Lung (tissue), 12 donors: ENCODE measurements around the gene PDE4B. TPM values are rescaled to one million over a fixed set of nuclear protein-coding genes. Genes with fewer than 3 reads are reported as not detected.

Experiments
- ATAC-seq: fragments of 200-7000 bp; cut with Tn5 transposase; one replicate; pipeline ENCODE4 v1.9.1; 2020; ENCODE audit warnings: moderate number of reproducible peaks; ENCODE audit not compliant: insufficient read depth, low FRiP score
- DNase-seq, 3 donors: peaks; one replicate each; pipeline ENCODE4 v3.0.0-alpha.2; 2013 to 2017
- H3K27ac ChIP-seq, 2 donors: one replicate each; pipeline ENCODE4 v1.5.1; 2013; ENCODE audit warnings: mild to moderate bottlenecking in 2 of 2, moderate library complexity in 2 of 2, control low read depth in 1 of 2, inconsistent platforms in 1 of 2, low read depth in 1 of 2, low read length in 1 of 2
- H3K27me3 ChIP-seq, 3 donors: one replicate each; pipeline ENCODE4 v1.5.1; 2013; ENCODE audit warnings: low read length in 2 of 3; ENCODE audit not compliant: control insufficient read depth in 3 of 3, insufficient read depth in 3 of 3
- H3K36me3 ChIP-seq, 4 donors: one replicate each; pipeline ENCODE4 v1.5.1; 2013; ENCODE audit warnings: low read length in 4 of 4, mild to moderate bottlenecking in 1 of 4, moderate library complexity in 1 of 4; ENCODE audit not compliant: control insufficient read depth in 4 of 4, insufficient read depth in 4 of 4
- H3K4me1 ChIP-seq, 5 donors: one replicate each; pipeline ENCODE4 v1.5.1; 2013; ENCODE audit warnings: low read length in 5 of 5, mild to moderate bottlenecking in 2 of 5, moderate library complexity in 1 of 5; ENCODE audit not compliant: control insufficient read depth in 5 of 5, insufficient read depth in 5 of 5
- H3K4me3 ChIP-seq: one replicate; pipeline ENCODE4 v1.5.1; 2013; ENCODE audit warnings: mild to moderate bottlenecking, control low read depth, moderate library complexity
- H3K9ac ChIP-seq, 2 donors: one replicate each; pipeline ENCODE4 v1.5.1; 2013; ENCODE audit warnings: low read length in 2 of 2, control low read depth in 1 of 2; ENCODE audit not compliant: insufficient read depth in 1 of 2
- H3K9me3 ChIP-seq, 4 donors: one replicate each; pipeline ENCODE4 v1.5.1; 2013; ENCODE audit warnings: low read length in 3 of 4, mild to moderate bottlenecking in 1 of 4, moderate library complexity in 1 of 4; ENCODE audit not compliant: control insufficient read depth in 4 of 4, insufficient read depth in 3 of 4
- WGBS, 2 donors: extraction: QIAGEN DNeasy Blood & Tissue Kit; methylation state at CpG; one replicate each; pipeline ENCODE4 v1.1.7; 2013; 5-methylcytosine and 5-hydroxymethylcytosine counted together
- polyA plus RNA-seq, 2 donors: library from polyadenylated mRNA; stranded (reverse); fragments of 200-250 nt; gene quantifications; one replicate each; pipeline ENCODE4 v1.2.1, GENCODE V29; 2013
- total RNA-seq, 2 donors: library from RNA; depleted of rRNA in 1 of 2; stranded (reverse); fragments of >200 nt in 1 of 2; gene quantifications; one replicate each; pipeline ENCODE4 v1.2.1, GENCODE V29; 2014 to 2021
- TF ChIP-seq, protein P1 (sequence below): IDR thresholded peaks from 2 replicates; pipeline ENCODE4 v1.5.1; 2012; ENCODE audit warnings: mild to moderate bottlenecking; ENCODE audit errors: control extremely low read depth, extremely low read depth
- donor health status: control.
- donor health status: control.
- donor health status: Bipolar disorder and iron deficiency.
- donor health status: healthy.
- donor health status: DM: yes; HTN: yes; CAD: no.

Gene PDE4B
- total and polyA plus RNA-seq, 4 donors = 4.0 to 96.2 (median 20.2) TPM

- WGBS, 2 donors = 72 to 81% methylated on average over 3 of the region's 3 CpGs
- Histone ChIP-seq H3K27me3 (no peaks in the 10 kb centered on the region), H3K4me1 (peaks cover 0 to 3% (median 0%) of the 10 kb centered on the region in 5 donors), H3K27ac (no peak overlapping the region), H3K4me3 (no peak overlapping the region), H3K9me3 (no peaks in the 10 kb centered on the region), H3K9ac (no peak overlapping the region), H3K36me3 (no peaks in the 10 kb centered on the region)
- ATAC-seq (no peak), DNase-seq (peak in 1 of 3 donors; percentile 12)
- TF ChIP-seq, protein P1, sequence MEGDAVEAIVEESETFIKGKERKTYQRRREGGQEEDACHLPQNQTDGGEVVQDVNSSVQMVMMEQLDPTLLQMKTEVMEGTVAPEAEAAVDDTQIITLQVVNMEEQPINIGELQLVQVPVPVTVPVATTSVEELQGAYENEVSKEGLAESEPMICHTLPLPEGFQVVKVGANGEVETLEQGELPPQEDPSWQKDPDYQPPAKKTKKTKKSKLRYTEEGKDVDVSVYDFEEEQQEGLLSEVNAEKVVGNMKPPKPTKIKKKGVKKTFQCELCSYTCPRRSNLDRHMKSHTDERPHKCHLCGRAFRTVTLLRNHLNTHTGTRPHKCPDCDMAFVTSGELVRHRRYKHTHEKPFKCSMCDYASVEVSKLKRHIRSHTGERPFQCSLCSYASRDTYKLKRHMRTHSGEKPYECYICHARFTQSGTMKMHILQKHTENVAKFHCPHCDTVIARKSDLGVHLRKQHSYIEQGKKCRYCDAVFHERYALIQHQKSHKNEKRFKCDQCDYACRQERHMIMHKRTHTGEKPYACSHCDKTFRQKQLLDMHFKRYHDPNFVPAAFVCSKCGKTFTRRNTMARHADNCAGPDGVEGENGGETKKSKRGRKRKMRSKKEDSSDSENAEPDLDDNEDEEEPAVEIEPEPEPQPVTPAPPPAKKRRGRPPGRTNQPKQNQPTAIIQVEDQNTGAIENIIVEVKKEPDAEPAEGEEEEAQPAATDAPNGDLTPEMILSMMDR = no peak
These were observed 390.0 kb downstream of the PDE4B start for GRCh38 chr1:66182551-66183178.

DNA sequence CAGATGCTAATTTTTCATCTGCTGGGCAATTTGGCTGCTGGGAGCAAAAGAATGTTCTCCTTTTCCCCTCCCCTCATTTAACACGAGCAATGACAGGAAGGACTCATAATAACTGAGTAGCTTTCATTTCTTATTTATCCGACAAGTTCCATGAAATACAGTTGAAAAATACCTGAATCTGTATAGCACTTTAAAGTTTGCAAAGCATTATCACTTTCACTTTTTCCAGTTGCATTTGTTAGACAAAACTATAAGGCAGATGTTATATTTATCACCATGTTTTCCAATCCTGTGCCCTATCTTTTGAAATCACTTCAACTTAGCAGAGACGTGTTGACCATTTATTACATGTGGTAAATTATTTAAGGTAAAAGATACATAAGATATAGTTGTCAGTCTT is 390.7 kb downstream of the PDE4B start:
- TF ChIP-seq, protein P1 = no peak
- ATAC-seq = no peak
- H3K9me3 ChIP-seq = no peaks in the 10 kb centered on the region
- H3K4me1 ChIP-seq = peaks cover 0 to 3% (median 0%) of the 10 kb centered on the region in 5 donors
- H3K4me3 ChIP-seq = no peak overlapping the region
- H3K27me3 ChIP-seq = no peaks in the 10 kb centered on the region
- no peak for DNase-seq
- WGBS, 2 donors = 42 to 52% methylated on average over 3 of the region's 3 CpGs
- H3K9ac ChIP-seq = no peak overlapping the region
- H3K36me3 ChIP-seq = no peaks in the 10 kb centered on the region
- no peak overlapping the region for H3K27ac ChIP-seq

DNA sequence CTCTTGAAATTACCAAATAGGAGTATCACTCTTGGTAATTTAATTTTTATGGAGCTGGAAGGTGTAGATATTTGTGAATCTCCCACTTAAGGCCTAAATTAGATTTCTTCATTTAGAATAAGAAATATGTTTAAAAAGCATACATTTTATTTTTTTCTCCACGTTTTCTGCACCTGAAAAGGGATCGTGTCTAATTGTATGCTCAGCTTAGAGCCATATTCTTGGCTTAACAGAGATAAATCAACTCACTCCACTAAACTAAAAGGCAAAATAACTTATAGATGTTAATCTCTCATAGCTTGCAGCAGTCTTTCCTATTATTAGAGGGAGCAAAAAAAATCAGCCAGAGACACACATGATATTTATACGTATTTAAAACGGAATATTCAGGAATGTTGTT is 404.4 kb downstream of the PDE4B start:
- Histone ChIP-seq H3K9ac (peak overlapping the region in 1 of 2 donors; percentile 53), H3K27me3 (no peaks in the 10 kb centered on the region), H3K36me3 (no peaks in the 10 kb centered on the region), H3K4me1 (peaks cover 0 to 11% (median 4%) of the 10 kb centered on the region in 5 donors), H3K9me3 (no peaks in the 10 kb centered on the region), H3K4me3 (no peak overlapping the region), H3K27ac (no peak overlapping the region)
- TF ChIP-seq, protein P1 = no peak
- DNase-seq (no peak), ATAC-seq (no peak)
- 78 to 88% methylated on average over 4 of the region's 4 CpGs for WGBS, 2 donors

DNA sequence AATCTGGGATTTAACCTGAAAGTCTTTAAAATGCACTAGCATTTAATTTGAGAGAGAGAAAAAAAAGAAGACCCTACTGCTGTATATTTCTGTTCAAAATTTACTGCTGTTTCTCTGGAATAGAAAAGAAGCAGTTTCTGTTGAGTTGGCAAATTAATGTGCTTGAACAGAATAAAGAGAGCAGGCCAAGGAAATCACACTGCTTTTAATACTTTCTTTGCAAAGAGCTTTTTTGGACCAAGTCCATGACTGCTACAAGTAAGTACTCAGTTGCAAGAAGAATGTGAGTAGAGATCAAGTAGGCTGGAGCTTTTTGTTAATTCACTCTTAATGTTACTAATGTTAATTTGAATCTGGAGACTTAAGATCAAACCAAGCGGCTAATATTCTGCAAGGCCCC is 405.1 kb downstream of the PDE4B start:
- Histone ChIP-seq H3K4me1 (peaks cover 0 to 11% (median 4%) of the 10 kb centered on the region in 5 donors), H3K27me3 (no peaks in the 10 kb centered on the region), H3K4me3 (no peak overlapping the region), H3K9me3 (no peaks in the 10 kb centered on the region), H3K9ac (no peak overlapping the region), H3K36me3 (no peaks in the 10 kb centered on the region), H3K27ac (no peak overlapping the region)
- no peak for ATAC-seq
- DNase-seq = peak in 2 of 3 donors; percentile 80 to 94
- WGBS, 2 donors = 72 to 75% methylated on average over 1 of the region's 1 CpG
- TF ChIP-seq, protein P1 = no peak
